HG03196 (cell line): ENCODE results near the gene PIGX.
"Not testable (repeated sequence)": the region's sequence is repeated elsewhere in the genome, so short reads cannot be mapped to it uniquely, and the experiment has no call there.

ENCODE experiments used
- ATAC-seq: cut with Tn5 transposase; IDR thresholded peaks from one replicate; pipeline ENCODE4 v1.9.1; 2021; ENCODE audit not compliant: unreplicated experiment

PIGX gene

DNA sequence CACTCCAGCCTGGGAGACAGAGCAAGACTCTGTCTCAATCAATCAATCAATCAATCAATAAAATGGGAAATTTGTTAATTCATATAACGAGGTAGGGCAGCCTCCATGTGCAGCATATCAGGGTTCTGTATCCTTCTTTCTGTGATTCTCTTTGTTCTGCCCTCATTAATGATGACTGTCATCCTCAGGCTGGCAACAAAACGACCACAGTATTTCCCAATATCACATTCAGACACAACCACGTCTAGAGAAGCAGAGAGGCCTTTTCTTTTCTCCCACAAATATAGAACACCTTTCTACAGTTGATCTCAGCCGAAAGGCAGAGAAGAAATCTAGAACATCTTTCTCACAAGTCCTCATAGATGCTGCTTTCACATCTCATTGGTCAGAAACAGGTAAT is 11.4 kb upstream of the PIGX start:
- no peak for ATAC-seq

DNA sequence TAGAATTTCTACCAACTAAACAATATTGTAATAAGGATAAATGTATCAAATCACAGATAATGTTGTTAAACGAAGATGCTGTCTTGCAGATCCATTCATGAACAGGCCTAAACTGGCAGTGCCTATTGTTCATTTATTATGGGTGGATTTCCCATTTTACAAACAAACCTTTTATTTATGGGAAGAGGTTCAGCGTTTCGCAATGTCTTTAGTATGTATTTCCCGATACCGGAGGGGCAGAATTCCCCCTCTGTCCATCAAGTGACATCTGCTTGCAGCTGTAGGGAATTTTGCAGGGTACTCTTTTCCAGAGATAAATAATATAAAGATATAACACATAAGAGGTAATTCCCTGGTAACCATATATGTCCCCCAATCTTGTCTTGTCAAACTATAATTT is 5.8 kb upstream of the PIGX start:
- no peak for ATAC-seq

DNA sequence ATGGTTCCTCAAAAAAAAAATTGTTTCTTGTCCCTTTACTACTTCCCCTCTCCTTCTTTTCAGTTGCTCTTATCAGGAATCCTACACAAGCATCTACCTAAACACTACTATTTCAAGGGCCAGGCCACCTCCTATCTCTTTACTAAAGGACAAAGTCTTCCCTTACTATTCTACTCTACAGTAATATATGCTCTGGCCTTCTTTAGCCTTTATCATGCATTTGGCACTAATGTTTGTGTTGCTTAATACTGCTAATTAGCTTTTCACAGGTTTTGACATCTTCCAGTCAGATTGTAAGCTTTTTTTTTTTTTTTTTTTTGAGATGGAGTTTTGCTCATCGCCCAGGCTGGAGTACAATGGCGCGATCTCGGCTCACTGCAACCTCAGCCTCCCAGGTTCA is 5.4 kb upstream of the PIGX start:
- no peak for ATAC-seq

DNA sequence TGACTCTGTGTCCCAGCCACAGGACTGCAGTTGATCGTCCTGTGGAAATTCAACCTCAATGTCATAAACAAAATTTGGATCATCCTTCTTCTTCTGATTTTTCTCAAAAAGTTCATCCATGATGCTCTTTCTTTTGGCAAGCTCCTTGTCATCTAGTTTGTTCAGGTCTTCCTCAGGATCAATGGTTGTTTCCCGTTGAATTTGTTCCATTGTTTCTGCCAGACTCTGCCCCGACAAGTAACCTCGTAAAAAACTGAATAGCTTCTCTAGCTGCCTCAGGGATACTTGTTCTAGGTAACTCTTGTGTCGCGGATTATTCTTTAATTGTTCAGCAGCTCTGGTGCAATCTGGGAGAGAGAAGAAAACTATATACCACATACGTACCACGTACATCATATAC is 4.6 kb upstream of the PIGX start:
- no peak for ATAC-seq

DNA sequence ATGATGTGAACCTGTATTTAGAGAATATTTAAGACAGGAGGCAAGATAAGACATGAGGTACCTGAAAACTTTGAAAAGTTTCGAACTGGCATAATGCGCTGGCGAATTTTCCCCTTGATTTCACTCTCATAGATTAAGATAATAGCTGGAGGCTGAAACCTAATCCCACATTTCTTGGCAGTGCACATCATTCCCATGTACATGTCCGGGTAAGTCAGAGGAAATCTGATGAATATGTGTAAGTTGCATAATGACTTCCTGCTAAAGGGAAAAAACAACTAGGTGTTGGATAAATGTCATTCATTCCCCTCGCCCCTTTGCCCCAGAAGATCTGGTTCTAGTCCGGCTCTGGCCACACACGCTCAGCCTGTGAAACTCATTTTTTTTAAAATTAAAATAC is 3.7 kb upstream of the PIGX start:
- ATAC-seq, result no peak

DNA sequence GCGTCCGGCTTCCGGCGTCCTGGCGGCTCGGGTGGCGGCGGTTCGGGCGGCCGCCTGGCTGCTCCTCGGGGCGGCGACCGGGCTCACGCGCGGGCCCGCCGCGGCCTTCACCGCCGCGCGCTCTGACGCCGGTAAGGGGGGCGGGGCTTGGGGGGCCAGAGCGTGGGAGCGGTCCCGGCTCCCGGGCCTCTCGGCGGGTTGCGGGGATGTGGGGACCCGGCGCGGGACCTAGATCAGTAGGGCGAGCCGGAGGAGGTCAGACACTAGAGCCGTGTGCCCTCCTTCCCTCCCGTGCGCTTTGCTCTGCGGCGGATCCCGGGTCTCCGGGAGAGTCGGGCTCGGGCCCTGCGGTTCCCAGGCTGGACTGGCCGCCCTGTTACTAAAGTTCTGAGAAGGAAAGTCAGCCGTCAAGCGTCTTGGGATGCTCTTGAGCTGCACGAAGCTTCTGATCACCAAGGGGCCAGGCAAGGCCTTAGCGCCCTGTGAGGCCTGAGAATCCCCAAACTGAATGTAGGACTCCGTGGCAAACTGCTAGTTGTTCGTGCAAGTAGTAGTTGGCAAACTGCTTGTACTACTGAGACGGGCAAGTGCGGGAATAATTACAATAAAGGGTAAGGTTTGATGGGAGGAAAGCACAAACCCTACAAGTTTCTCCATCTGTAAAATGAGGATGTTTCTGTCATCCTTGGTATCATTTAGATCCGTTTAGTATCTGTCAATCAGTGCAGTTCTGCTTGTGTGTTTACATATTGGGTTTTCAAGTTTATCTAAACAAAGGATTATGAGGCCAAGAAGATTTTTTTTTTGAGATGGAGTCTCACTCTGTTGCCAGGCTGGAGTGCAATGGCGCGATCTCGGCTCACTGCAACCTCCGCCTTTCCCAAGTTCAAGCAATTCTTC is 587 bp downstream of the PIGX start:
- ATAC-seq, result peak; percentile 51

DNA sequence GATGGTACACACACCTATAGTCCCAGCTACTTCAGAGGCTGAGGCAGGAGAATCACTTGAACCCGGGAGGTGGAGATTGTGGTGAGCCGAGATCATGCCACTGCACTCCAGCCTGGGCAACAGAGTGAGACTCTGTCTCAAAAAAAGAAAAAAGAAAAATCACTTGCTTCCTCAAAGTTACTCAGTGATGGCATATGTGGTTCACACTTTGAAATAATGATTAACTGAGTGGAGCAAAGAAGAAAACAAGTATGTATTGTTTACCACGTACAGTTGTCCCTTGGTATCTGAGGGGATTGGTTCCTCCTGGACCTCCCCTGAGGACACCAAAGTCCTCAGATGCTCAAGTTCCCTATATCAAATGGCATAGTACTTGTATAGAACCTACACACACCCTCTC is 5.0 kb downstream of the PIGX start:
- peak; percentile 44 for ATAC-seq

DNA sequence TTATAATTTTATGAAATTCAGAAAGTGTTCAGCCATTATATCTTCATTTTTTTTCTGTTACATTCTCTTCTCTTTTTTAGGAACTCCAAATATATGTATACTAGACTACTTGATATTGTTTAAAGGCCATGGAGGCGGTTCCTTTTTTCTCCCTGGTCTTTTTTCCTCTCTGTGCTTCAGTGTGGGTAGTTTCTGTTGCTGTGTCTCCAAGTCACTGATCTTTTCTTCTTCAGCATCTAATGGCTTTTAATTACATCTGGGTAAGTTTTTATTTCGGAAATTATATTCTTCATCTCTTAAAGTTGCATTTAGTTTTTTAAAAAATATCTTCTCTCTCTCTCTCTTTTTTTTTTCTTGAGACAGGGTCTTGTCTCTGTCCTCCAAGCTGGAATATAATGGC is 8.9 kb downstream of the PIGX start:
- ATAC-seq, result no peak

DNA sequence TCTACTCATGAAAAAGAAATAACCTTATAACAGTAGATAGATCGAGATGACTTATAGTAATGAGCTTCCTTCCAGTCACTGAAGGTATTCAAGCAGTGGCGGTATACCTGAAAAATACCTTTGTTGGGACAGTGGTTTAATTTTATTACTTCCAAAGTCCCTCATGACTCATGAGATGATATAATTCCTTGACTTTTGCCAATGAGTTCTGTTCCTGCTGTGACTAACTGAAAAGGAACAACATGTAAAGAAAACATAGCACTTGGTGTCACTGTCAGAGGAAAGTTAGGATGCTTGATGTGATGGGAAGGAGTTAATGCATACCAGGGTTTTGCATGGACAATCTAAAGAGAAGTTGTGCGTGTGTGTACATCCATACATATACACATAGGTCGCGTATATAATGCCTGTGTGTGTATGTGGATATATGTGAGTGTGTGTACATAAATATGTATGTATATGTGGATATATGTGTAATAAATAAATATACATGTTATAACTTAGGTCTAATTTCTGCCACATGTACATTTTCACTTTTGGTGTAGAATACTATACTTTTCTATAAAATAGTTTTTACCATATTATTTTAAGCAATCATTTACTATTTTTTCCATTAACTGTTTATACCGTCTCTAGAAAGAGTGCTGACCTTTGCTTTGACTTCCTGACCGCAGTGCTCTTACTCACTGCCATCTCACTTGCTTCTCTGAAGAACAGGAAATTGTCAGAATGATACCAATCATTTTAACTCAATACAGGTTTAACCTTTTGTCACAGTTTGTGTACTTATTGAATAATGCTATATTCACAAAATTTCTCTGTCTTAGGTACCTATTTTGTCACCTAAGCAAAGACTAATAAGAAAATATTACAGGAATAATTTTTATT is 14.9 kb downstream of the PIGX start:
- no peak for ATAC-seq

DNA sequence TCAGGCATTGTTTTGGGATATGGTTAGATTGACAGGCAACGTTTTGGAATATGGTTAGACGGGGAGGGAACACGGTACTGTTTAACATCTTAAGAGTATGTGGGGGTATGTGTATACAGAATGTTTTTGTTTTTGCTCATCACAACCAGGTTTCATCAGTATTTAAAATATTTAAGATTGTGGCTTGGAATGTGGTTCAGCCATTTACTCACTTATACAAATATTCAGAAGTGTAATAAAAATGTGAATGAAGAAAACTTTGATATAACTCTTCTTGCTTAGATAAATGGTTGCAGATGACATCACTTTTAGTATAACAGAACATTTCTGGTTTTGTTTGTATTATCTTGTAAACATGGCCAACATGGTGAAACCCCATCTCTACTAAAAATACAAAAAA is 23.6 kb downstream of the PIGX start:
- ATAC-seq, result no peak

DNA sequence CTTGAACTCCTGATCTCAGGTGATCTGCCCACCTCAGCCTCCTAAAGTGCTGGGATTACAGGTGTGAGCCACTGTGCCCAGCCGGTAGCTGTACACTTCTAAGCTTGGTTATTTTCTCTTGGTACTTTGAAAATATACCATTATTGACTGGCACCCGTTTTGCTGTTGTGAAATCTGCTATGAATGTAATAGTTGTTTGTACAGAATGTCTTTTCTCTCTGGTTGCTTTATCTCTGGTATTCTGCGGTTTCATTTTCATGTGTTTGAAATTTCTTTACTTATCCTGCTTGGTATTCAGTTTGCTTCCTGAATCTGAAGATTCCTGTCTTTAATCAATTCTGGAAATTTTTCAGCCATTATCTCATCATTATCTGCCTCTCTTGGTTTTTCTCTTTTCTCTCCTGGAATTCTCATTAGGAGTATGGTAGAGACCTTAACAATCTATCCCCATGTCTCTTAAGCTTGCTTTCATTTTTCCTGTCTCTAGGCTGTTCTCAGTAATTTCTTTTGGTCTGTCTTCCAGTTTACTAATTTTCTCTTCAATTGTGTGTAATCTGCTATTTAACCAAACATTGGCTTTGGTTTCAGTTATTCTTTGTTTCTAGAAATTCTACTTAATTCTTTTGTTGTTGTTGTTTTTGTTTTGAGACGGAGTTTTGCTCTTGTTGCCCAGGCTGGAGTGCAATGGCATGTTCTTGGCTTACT is 24.6 kb downstream of the PIGX start:
- ATAC-seq, result no peak

DNA sequence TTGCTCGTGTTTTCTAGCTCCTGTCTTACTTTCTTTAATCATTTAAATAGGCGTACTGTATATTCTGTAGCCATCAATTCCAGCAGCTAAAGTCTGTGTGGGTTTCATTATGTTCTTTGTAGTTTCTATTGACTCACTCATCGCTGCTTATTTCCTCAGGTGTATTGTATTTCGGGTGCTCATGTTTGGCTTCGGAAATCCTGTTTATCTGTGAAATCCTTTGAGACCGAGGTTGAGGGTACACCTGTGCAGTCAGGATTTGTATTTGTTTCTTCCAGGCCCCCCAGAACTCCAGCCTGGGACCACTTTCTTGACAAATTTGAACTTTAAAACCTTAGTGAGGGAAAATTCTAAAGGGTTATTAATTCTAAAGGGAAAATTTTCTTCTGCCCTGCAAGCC is 25.5 kb downstream of the PIGX start:
- ATAC-seq, result no peak

DNA sequence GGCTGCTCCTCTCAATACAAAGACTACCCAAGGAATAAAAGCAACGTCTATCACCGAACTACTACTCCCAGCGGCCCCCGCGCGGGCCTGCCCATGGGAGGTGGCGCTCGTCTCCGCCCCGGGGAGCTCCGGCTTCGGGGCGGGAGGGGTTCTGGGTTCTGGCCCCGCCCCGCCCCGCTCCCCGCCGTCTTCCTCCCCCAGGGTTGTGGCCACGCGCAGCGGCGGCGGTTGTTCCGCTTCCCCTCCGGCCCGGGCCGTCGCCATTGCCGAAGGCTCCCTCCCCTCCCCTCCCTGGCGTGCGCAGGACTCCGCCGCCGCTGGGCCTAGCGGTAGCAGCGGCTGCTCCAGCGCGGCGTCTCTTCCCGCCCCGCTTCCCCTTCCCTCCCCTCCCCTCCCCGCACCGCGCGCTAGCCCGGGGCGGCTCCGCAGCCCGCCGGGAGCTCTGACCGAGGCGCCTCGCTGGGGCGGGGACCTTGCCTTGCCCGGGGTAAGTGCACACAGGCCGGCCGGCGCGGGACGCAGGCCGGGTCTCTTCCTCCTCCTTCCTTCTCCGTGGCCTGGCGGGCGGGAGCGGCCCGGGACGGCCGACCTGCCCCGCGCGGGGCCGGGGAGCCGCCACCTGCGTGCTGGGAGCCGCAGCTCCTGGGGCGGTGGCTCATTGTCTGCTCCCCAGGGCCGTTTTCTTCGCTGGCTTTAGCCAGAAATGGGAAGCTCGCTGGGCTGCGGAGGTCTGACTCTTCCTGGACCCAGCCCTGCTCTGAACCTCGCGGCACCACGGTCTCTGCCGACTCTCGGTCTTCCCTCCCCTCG is 27.7 kb downstream of the PIGX start, which contains the start of gene PAK2:
PAK2 (plus strand) TSS at position 187 of the 810 bp plus-strand sequence. CDS start 42,790 bp downstream, outside the sequence.
- ATAC-seq, result peak; percentile 91

DNA sequence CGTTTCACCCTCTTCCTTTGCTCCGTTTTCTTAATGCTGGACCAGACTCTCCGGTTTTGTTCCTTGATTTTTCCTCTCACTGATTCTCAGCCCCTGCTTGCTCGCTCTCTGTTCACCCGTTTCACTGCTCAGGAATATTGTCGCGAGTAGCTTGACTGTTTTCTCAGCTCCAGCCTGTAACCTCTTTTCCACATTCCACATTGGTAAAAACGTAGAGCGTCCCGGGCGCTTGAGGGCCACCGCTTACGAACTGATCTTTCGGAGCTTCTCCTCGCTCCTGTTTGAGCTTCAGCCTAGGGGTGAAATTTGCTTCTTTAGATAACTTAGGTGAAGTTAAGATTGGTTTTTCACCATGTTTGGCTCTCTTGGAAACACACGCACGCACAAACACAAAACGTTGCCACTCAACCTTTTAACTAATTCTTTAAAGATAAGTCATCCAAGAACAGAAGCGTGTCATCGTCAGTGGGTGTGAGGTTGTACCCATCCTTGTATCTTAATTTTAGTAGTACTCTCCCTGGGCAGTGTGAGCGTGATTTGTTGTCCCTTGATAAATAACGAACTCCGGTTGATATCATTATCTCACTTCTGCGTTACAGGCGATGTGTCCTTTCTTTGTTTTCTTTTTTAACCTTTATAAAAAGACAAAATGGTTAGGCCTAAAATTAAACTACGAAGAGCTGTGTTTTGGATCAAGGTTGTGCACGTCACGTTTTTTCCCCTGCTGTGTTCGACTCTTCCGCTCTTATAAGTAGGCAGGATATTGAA is 28.5 kb downstream of the PIGX start:
- no peak for ATAC-seq

DNA sequence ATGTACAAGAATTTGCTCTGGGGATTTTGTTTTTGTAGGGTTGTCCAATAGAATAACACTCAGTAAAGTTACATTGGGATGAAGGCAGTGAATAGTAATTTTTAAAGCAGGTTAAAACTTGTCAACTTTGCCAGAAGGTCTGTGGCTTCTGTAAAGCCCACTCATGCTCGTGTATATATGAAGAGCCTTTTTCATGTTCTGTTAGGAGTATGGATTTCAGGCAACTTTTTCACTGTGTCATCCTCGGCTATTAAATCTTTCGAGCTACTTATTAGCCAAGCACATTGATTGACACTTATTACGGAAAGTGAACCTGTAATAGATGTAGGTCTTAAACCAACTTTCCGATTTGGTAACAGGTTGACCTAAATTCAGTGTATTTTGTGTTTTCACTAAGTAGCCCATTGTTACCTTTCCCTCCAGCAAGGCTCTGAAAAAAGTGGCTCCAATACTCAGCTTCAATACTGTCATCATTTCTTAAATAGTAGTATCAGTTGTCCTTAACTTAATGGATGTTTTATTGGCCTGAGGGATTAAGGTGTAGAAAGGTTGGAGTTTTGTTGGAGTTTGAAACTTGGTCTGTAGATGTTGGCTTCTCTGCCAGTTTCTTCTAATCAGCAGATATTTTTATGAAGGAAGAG is 29.2 kb downstream of the PIGX start:
- ATAC-seq, result no peak

DNA sequence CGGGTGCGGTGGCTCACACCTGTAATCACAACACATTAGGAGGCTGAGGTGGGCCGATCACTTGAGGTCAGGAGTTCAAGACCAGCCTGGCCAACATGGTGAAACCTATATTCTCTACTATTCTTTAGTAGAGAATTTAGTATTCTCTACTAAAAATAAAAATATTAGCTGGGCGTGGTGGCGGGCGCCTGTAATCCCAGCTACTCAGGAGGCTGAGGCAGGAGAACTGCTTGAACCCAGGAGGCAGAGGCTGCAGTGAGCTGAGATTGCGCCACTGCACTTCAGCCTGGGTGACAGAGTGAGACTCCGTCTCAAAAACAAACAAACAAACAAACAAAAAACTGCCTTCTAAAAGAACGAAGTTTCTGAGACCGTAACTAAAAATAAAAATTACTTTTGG is 31.4 kb downstream of the PIGX start:
- ATAC-seq, result not testable (repeated sequence)

DNA sequence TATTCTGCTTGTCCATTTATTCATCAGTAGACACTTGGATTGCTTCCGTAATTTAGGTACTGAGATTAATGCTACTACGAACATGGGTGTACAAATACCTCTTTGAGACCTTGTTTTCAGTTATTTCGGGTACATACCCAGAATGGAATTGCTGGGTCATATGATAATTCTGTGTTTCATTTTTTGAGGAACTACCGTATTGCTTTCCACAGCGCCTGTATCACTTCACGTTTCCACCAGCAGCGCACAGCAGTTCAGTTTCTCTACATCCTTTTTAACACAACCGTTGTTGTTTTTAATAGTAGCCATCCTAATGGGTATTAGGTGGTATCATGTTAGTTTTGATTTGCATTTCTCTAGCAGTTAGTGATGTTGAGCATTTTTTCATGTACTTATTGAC is 36.9 kb downstream of the PIGX start:
- ATAC-seq, result no peak

DNA sequence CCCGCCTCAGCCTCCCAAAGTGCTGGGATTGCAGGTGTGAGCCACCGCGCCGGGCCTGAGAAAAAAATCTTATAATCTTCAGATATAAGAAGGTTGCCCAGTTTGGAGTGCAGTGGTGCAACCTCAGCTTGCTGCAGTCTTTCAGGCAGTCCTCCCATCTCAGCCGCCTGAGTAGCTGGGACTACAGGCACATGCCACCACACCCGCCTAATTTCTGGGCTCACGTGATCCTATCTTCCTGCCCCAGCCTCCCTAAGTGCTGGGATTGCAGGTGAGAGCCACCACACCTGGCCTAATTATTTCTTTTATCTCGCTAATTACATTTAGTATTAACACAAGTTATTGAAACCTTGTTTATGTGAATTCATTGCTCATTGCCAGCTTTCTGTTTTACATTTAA is 41.0 kb downstream of the PIGX start:
- ATAC-seq, result no peak
